ENCODE data around the gene RGCC.
"Not testable (repeated sequence)": the region's sequence is repeated elsewhere in the genome, so short reads cannot be mapped to it uniquely, and the experiment has no call there.

Gene RGCC, protein sequence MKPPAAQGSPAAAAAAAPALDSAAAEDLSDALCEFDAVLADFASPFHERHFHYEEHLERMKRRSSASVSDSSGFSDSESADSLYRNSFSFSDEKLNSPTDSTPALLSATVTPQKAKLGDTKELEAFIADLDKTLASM

DNA sequence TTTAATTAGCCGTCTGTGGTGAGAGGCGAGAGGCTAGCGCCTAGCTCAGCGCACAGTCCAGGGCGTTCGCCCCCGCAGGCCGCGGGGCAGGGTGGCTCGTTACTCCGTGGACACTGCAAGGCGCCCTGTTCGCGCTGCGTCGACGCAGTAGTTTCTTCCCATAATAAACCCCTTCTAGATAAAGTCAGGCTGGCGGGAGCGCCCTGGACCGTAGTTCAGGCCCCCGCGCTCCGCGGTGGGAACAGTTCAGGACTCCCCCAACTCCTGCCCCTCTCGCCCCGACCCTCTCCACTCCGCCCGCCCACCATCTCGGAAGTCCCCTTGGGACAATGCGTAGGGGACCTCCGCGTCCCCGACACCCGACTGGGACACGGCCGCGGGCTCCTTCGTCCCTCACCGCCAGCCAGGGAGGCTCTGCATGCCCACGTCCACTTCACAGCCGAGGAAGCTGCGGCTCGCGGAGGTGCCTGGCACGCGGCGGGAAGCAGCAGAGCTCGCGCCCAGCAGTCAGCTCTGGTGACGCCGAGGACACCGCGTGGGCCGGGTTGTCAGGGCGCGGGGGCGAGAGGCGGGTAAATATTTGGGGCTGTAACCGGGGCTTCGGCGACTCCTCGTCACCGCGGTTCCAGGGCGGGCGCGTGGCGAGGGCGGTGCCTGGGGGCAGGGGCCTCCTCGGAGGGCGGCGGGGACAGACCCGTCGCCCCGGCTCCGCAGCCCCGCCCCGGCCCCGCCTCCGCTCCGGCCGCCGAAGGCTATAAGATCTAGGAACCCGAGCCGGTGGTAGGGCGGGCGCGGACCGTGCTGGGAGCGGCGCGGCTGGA lies at the start of gene RGCC:
Gene RGCC (plus strand): TSS at position 783 of the 821 bp plus-strand sequence. CDS start 158 bp downstream, outside the sequence.
- peak; percentile 98 for DNase-seq

DNA sequence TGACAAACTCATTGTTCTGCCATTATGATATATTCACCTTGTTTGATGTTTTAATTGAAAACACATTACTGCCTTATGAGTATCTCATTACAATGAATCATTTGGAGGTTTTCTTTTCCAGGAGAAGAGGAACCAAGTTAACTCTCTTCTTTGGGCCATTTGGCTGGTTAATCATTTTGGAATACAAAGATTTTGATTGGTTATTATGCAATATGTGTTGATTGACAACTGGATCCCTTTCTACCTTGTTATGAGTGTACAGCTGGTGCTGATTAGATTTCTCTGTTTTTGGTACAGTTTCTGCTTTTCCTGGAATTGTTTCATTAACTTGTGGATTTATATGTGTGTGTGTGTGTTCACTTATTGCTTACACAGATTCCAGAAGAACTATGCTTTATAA lies 49.2 kb upstream of the RGCC start:
- DNase-seq = no peak

DNA sequence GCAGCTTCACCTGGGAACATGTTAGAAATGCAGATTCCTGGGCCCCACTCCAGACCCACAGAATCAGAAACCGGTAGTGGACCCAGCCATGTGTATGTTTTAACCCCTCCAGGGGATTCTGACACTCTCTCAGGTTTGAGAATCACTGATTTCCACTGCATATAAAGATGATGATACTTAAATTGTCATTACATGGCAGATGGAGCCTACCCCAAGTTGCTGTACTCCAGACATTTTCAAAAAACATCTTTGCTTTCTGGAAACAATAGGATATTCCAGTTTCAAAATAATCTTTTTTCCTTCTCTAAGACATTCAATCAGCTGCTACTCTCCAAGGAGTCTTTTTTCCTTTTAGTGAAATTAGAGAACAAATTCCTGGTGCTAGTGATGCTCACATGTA lies 48.6 kb upstream of the RGCC start:
- DNase-seq = no peak

DNA sequence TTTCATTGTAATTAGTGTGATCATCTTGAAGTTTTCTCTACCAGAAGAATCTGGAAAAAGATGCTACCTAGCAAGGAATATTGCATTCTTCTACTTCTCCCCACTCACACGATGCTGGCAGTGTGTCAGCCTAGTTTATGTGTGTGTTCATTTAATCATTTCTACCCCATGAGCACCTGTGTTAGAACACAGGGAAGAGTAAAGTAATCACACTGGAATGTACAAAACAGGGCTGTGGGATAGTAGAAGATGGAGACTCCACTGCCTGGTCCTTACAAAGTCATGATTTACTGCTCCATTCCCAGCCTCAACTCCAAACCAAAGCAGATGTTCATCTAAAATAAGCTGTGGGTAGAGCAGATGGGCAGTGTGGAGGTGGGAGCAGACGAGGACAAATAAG lies 47.7 kb upstream of the RGCC start:
- no peak for DNase-seq

DNA sequence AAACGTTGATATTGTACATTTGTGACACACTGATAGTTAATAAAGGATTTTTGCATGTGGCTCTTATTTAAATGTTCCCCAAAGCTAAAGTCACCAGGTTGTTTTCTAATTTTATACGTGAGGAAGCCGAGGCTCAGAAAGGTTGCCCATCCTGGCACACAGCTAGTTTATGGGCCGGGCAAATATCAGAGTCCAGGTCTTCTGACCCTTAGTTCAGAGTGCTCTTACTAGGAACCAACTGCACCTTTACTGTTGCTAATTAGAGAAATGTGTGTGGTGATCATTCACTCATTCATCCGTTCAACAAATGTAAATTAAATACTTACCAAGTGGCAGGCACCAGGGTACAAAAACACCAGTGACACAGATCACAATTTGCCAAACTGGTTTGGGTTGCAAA lies 46.3 kb upstream of the RGCC start:
- DNase-seq = no peak

DNA sequence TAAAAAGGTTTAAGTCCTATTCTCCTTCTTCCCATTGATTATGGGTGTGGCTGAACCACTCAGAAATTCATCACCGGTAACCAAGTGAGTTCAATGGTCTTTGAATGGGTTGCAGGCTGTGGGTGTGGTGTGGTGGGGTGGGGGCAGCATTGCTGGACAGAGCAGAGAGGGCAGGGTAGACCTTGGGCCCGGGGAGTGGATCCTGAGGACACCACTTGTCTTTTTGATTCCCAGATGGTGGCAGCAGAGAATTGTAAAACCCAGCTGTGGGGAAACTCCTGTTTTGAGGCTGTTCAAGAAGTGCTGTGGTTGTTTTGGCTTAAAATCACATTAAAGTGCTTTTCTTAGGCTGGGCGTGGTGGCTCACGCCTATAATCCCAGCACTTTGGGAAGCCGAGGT lies 45.8 kb upstream of the RGCC start:
- DNase-seq = peak; percentile 54

DNA sequence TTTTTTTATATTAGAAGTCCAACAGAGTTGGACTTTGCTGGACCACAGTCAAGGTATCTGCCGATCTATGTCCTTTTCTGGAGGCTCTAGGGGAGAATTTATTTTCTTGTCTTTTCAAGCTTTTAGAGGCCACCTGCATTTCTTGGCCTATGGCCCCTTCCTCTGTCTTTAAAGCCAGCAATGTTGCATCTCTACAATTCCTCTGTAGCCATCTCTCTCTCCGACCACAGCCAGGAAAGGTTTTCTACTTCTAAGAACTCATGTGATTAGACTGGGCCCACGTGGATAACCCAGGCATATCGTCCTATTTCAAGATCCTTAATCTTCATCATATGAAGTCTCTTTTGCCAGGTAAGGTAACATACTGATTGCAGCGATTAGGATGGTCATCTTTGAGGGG lies 43.5 kb upstream of the RGCC start:
- no peak for DNase-seq

DNA sequence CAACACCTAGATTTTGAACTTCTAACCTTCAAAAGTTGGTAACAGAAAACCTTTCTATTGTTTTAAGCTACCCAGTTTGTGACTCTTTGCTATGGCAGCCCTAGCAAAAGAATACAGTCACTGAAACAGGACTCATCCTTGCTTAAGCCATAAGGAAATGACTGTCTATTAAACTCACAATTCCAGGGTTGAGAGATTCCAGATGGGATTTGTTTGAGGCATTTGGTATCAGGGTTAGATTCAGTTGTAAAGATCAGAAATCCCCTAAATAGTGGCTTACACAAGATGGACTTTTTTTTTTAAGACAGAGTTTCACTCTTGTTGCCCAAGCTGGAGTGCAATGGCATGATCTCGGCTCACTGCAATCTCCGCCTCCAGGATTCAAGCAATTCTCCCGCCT lies 41.1 kb upstream of the RGCC start:
- no peak for DNase-seq

DNA sequence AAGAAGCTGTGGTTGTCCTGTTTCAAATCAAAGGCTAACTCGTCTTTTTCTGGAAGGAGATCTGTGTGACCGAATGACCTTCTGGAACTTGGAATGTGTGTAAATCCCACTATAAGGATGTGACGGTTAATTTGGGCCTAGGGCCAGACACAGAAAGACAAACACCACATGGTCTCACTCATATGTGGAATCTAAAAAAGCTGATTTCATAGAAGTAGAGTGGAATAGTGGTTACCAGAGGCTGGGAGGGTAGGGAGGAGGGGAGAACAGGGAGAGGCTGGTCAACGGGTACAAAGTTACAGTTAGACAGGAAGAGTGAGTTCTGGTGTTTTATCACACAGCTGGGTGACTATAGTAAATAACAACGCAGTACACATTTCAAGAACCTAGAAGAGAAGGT lies 39.3 kb upstream of the RGCC start:
- DNase-seq = no peak

DNA sequence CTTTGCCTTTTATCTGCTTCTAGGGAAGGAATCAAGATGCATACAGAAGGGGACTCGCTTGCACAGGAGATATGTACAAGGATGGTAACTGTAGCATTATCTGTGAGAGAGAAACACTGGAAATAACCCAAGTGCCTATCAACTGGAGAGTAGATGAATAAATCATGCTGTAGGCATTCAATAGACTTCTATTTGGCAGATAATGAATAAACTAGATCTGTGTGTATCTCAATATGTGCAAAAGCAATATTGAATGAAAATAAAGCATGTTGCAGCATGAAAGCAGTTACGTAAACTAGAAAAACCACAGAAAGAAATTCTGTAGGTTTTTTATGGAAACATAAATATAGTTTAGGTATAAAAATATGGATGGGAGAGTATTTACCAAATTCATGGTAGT lies 38.6 kb upstream of the RGCC start:
- DNase-seq = no peak

DNA sequence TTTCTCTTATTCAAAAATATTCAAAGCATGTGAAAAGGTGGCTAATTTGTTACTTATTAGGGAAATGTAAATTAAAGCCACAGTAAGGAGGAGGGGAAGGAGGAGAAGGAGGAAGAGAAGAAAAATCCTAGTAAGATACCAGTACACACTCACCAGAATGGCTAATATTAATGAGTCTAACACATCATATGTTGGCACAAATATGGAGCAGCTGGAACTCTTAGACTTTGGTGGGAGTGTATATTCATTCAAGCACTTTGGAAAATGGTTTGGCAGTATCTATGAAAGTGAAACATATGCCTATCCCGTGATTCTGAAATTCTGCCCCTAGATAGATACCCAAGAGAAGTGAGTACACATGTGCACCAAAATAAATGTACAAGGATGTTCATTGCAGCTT lies 38.1 kb upstream of the RGCC start:
- DNase-seq = no peak

DNA sequence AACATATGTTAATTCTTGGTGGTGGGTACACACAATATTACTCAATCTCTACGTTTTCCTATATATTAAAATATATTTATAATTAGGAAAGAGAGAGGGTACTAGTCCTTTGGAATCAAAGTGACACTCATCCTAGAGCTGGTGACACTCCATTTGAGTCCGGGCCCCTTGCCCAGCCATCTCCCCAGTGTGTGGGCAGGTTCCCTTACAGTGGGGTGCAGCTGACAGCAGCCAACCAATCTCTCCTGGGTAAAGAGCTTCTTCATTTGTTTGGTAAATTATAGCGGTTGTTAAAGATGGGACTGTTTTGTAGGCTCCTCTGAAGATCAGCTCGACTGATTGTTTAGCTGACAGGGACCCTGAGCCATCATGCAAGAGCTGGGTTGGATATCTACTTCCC lies 37.2 kb upstream of the RGCC start:
- DNase-seq = no peak

DNA sequence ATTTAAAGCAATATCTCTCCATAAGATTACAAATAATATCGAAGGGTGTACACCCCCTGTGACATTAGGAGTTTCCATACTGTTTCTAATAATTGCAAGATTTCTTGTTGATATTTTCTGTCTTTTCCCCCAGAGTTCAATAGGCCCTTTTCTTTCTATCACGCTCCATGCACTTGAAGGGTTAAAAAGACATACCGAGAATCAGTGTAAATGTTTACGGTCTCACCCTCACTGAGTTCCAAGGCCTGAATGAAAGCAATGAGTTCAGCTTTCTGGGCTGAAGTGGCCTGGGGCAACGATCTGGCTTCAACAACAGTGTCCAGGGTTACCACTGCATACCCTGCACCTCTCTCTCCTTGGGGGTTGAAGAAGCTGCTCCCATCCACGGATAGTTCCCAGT lies 36.0 kb upstream of the RGCC start:
- DNase-seq = not testable (repeated sequence)

DNA sequence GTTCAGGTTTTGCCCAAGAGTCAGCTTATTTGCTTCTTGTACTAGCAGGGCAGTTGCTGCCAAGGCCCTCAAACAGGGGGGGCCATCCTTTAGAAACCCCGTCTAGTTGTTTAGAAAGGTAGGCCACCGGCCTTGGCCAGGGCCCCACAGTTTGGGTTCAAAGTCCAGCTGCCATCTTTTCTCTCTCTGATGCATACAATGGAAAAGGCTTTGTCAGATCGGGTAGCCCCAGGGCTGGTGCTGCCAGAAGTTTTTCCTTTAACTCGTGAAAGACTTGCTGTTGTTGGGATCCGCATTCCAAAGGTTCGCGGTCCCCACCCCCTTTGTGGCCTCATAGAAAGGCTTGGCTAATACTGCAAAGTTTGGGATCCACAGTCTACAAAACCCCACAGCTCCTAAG lies 35.4 kb upstream of the RGCC start:
- not testable (repeated sequence) for DNase-seq

DNA sequence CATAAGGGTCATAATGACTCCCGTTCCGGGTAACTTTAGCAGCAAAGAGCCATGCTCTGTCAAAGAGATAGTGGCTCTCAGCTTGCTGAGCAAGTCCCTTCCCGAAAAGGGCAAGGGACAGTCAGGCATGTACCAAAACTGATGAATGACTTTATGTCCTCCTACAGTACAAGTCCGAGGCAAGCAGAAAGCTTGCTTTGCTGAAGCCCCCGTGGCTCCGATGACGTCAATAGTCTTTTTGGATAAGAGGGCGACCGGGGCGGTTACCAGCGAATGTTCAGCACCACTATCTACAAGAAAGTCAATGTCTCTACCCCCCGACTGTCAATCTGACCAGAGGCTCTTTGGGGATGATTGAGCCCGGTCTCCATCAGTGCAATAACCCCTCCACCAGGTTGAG lies 34.1 kb upstream of the RGCC start:
- DNase-seq = not testable (repeated sequence)

DNA sequence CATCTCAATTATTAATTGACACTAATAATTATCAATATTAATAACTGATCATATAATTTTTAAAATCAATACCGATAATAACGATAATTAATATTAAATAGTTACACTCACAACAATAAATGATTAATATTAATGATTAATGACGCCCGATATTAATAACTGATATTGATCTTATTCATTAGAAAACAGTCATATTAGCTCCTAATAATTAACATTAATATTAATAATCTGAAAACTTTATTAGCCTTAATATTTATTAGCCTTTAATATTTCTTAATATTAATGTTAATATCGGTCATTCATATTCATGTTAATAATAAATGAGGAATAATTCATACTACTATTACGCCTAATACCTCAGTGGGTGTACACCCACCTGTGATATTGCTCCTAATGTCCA lies 32.7 kb upstream of the RGCC start:
- DNase-seq = not testable (repeated sequence)

DNA sequence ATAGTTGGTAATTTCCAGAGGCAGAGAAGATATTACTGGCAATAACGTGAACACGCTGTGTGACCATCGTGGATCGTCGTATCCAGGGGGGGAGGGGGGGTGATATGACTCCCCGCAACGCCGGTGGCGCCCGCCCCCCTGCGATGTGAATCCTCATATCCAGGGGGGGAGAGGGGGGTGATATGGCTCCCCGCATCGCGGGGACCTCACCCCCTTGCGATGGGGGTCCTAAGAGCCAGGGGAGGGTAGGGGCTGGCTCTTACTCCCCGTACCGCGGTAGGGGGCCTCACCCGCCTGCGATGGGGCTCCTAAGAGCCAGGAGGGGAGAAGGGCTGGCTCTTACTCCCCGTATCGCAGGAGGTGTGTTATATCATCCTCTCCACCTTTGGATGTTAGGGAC lies 31.3 kb upstream of the RGCC start:
- DNase-seq = no peak

DNA sequence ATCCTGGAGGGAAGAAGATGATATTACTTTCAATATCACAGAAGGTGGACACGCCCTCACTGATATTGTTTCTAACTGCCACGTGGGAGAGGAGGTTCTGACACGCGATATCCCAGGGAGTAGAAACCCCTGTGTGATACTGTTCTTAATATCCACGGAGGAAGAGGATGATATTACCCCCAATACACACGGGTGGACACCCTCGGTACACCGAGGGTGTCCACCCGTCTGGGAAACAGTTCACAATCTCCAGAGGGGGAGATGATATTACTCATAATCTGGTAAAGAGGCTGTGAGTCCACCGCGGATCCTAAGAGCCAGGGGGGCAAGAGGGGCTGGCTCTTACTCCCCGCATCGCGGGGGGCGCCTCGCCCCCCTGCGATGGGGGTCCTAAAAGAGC lies 29.7 kb upstream of the RGCC start:
- DNase-seq = no peak

DNA sequence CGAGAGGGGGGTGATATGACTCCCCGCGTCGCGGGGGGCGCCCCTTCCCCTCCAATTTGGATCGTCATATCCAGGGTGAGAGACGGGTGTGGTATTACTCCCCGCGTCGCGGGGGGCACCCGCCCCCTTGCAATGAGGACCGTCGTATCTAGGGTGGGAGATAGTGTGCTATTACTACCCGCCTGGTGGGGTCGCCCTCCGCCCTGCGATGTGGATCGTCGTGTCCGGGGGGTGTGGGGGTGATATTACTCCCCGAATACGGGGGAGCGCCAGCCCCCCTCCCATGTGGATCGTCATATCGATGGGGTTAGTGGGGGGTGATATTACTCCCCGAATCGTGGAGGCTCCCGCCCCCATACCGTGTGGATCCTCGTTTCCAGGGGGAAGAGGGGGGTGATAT lies 29.2 kb upstream of the RGCC start:
- peak; percentile 30 for DNase-seq

DNA sequence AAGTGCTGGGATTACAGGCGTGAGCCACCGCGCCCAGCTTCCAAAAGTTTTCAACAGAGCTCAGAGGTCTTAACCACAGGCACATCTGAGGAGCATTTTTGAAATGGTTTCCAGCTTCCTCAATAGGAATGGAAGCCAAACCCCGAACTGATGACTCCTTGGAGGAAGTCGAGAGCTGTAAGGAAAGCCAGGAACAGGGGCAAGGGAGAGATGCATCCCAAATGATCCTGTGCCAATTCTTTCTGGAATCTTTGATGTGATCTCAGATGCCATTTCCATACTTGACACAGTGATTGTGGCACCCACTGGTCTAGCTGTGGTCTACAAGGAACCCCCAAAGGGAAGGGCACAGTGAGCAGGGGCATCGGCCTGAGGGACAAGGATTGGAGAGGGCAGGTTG lies 23.3 kb upstream of the RGCC start:
- not testable (repeated sequence) for DNase-seq

DNA sequence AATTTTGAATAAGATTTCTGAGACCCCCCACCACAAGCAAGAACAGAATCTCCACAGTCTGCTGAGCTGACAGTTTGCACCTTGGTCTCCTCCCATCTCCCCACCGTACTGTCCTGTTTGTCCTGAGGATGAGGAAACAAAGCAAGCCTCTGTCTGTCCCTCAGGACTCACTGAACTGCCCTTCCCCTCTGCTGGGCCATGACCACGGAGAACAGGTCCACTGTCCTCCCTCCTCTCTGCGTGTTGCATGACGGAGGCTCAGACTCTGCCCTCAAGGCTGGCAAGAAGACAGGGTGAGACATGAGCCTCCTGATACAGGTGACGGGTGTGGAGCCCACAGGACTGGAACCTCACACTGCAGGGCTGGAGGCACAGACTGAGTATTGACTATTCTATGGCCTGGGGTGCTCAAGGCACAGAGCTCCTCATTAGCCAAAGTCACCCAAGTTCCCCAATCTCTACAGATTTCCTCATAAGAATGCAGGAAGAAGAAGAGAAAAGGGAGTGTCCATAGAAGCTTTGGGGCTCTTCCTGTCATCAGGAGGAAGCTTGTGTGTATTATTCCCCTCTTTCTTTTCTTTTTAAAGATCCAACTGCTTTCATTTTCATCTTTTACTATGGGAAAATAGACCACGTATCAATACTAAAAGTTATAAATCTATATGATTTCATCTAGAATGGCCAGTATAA lies 22.4 kb upstream of the RGCC start:
- no peak for DNase-seq

DNA sequence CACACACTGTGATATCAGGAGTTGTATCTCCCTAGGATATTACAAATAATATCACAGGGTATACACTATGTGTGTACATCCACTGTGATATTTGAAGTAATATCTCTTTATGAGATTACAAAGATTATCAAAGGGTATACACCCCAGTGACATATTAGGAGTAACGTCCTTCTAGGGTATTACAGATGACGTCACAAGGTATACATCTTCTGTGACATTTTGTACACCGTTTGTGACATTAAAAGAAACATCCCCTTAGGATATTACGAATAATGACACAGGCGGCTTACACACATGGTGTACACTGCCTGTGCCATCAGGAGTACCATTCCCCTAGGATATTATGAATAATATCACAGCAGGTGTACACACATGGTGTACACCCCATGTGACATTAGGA lies 13.4 kb upstream of the RGCC start:
- no peak for DNase-seq

DNA sequence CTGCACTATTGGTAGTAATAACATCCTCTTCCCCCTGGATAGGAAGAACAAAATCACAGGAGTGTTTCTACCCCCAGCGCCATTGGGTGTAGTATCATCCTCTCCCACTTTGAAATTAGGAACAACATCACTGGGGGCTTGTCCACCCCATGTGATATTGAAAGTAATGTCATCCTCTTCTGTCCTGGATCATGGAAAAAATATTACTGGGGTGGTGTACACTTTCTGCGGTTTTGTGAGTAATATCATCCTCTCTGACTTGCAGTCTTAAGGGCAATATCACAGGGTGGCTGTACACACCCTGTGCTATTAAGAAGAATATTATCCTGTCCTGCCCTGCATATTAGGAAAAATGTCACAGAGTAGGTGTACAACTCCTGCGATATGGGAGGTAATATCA lies 4.9 kb upstream of the RGCC start:
- no peak for DNase-seq

DNA sequence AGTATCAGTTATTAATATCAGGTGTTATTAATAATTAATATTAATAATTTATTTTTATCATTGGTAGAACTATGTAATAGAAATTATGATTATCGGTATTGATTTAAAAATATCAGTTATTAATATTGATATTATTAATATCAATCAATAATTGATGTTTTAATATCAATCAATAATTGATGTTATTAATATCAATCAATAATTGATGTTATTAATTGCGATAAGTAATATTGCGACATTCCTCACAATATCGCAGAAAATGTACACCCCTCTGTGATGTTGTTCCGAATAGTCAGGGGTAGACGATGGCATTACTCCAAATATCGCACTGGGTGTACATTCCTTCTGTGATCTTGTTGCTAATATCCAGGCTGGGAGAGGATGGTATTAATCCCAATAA lies 3.7 kb upstream of the RGCC start:
- DNase-seq = no peak

Data from CD4-positive, alpha-beta T cell treated with Interleukin-4 for 4 hours (primary cell).